Osteocyte (in vitro differentiated cells): ENCODE data around the gene CRKL. TPM values are rescaled to one million over a fixed set of nuclear protein-coding genes. Genes with fewer than 3 reads are reported as not detected.
A peak's percentile ranks its signal among the peaks of the same experiment; 100 is the strongest.

Experiments used
- DNase-seq: peaks from one replicate; pipeline ENCODE4 v3.0.0; 2021; ENCODE audit warnings: mixed read lengths; ENCODE audit not compliant: unreplicated experiment; ENCODE audit errors: extremely low spot score
- H3K27ac Mint-ChIP-seq: one replicate; pipeline ENCODE4 v1.8.0; 2021; ENCODE audit warnings: mild to moderate bottlenecking, mixed read lengths; ENCODE audit not compliant: unreplicated experiment
- H3K27me3 Mint-ChIP-seq: one replicate; pipeline ENCODE4 v1.8.0; 2021; ENCODE audit warnings: mixed read lengths; ENCODE audit not compliant: unreplicated experiment
- H3K36me3 Mint-ChIP-seq: one replicate; pipeline ENCODE4 v1.8.0; 2021; ENCODE audit warnings: mixed read lengths; ENCODE audit not compliant: unreplicated experiment
- H3K4me1 Mint-ChIP-seq: one replicate; pipeline ENCODE4 v1.8.0; 2021; ENCODE audit warnings: mixed read lengths; ENCODE audit not compliant: unreplicated experiment
- H3K4me3 Mint-ChIP-seq: one replicate; pipeline ENCODE4 v1.8.0; 2021; ENCODE audit warnings: mild to moderate bottlenecking, moderate library complexity, mixed read lengths; ENCODE audit not compliant: unreplicated experiment
- H3K9me3 Mint-ChIP-seq: one replicate; pipeline ENCODE4 v1.8.0; 2021; ENCODE audit warnings: mixed read lengths; ENCODE audit not compliant: unreplicated experiment
- CTCF ChIP-seq: fragments of 200-600 bp; sonication (generic); IDR thresholded peaks from 2 replicates; pipeline ENCODE4 v1.5.0; 2021; ENCODE audit warnings: antibody characterized with exemption, mild to moderate bottlenecking, moderate library complexity
- total RNA-seq: library from RNA; stranded (reverse); gene quantifications from 2 replicates; pipeline ENCODE4 v1.2.1, GENCODE V29; 2021

The CRKL gene
- total RNA-seq, 1 donor from 2014 or later, result 56.0 TPM

- H3K4me1 Mint-ChIP-seq, result peaks cover 14% of the 10 kb centered on the region
- H3K27ac Mint-ChIP-seq, result no peak overlapping the region
- H3K36me3 Mint-ChIP-seq, result peaks cover 17% of the 10 kb centered on the region
- DNase-seq, result no peak
- H3K27me3 Mint-ChIP-seq, result no peaks in the 10 kb centered on the region
- no peaks in the 10 kb centered on the region for H3K9me3 Mint-ChIP-seq
- no peak for TF ChIP-seq CTCF
- peak overlapping the region; percentile 57 for H3K4me3 Mint-ChIP-seq
Measured at GRCh38 chr22:20956258-20957101, 39.3 kb downstream of the CRKL start.

GRCh38 chr22:20957102-20957682 lies 40.0 kb downstream of the CRKL start:
- no peaks in the 10 kb centered on the region for H3K9me3 Mint-ChIP-seq
- H3K27ac Mint-ChIP-seq, result no peak overlapping the region
- no peak for TF ChIP-seq CTCF
- no peaks in the 10 kb centered on the region for H3K27me3 Mint-ChIP-seq
- H3K4me3 Mint-ChIP-seq, result peak overlapping the region; percentile 68
- H3K36me3 Mint-ChIP-seq, result peaks cover 14% of the 10 kb centered on the region
- peak; percentile 82 for DNase-seq
- peaks cover 16% of the 10 kb centered on the region for H3K4me1 Mint-ChIP-seq

- Mint-ChIP-seq H3K9me3 (no peaks in the 10 kb centered on the region), H3K27ac (no peak overlapping the region), H3K4me3 (peak overlapping the region; percentile 68), H3K4me1 (peaks cover 16% of the 10 kb centered on the region), H3K36me3 (peaks cover 9% of the 10 kb centered on the region), H3K27me3 (no peaks in the 10 kb centered on the region)
- no peak for TF ChIP-seq CTCF
- peak; percentile 82 for DNase-seq
Measured at GRCh38 chr22:20957683-20958431, 40.6 kb downstream of the CRKL start.

- no peak for TF ChIP-seq CTCF
- Mint-ChIP-seq H3K36me3 (no peaks in the 10 kb centered on the region), H3K9me3 (no peaks in the 10 kb centered on the region), H3K27me3 (no peaks in the 10 kb centered on the region), H3K4me3 (no peak overlapping the region), H3K4me1 (peaks cover 23% of the 10 kb centered on the region), H3K27ac (no peak overlapping the region)
- DNase-seq, result no peak
Measured at GRCh38 chr22:20959578-20960461, 42.6 kb downstream of the CRKL start.
